GM18511 (cell line): ENCODE data around the gene DDX10.

ENCODE experiments used
- ATAC-seq: cut with Tn5 transposase; IDR thresholded peaks from one replicate; pipeline ENCODE4 v1.9.1; 2021; ENCODE audit warnings: mild to moderate bottlenecking, moderate library complexity; ENCODE audit not compliant: unreplicated experiment

The DDX10 gene

GRCh38 chr11:108865406-108865805 is 200.5 kb downstream of the DDX10 start:
- ATAC-seq: no peak

GRCh38 chr11:108866781-108867180 is 201.9 kb downstream of the DDX10 start:
- no peak for ATAC-seq

- ATAC-seq: no peak
These were observed 205.6 kb downstream of the DDX10 start for GRCh38 chr11:108870373-108871020.

- ATAC-seq: no peak
These were observed 206.3 kb downstream of the DDX10 start for GRCh38 chr11:108871152-108871551.

GRCh38 chr11:108871867-108872266 is 207.0 kb downstream of the DDX10 start:
- ATAC-seq: no peak

GRCh38 chr11:108872781-108873291 is 208.0 kb downstream of the DDX10 start:
- no peak for ATAC-seq

- ATAC-seq: no peak
These were observed 208.4 kb downstream of the DDX10 start for GRCh38 chr11:108873310-108873709.

GRCh38 chr11:108873941-108874340 is 209.1 kb downstream of the DDX10 start:
- no peak for ATAC-seq

- no peak for ATAC-seq
These were observed 210.3 kb downstream of the DDX10 start for GRCh38 chr11:108875134-108875533.

GRCh38 chr11:108877178-108877577 is 212.3 kb downstream of the DDX10 start:
- ATAC-seq: no peak

GRCh38 chr11:108880510-108880909 is 215.6 kb downstream of the DDX10 start:
- no peak for ATAC-seq

- no peak for ATAC-seq
These were observed 216.3 kb downstream of the DDX10 start for GRCh38 chr11:108881131-108881530.

GRCh38 chr11:108882211-108882831 is 217.5 kb downstream of the DDX10 start:
- ATAC-seq: no peak

GRCh38 chr11:108886005-108886659 is 221.3 kb downstream of the DDX10 start:
- ATAC-seq: no peak

GRCh38 chr11:108886660-108887009 is 221.8 kb downstream of the DDX10 start:
- no peak for ATAC-seq

GRCh38 chr11:108887436-108888238 is 222.8 kb downstream of the DDX10 start:
- no peak for ATAC-seq

GRCh38 chr11:108890482-108891105 is 225.7 kb downstream of the DDX10 start:
- no peak for ATAC-seq

GRCh38 chr11:108891143-108891542 is 226.3 kb downstream of the DDX10 start:
- ATAC-seq: no peak

- ATAC-seq: no peak
These were observed 227.1 kb downstream of the DDX10 start for GRCh38 chr11:108891909-108892511.
